ENCODE data around the gene NFKB1.

The NFKB1 gene

GRCh38 chr4:102625232-102625930 lies 124.2 kb downstream of the NFKB1 start:
- no peak for DNase-seq (ENCODE audit: low read depth)

- no peak for DNase-seq (ENCODE audit: low read depth)
Measured at GRCh38 chr4:102627831-102628523, 126.8 kb downstream of the NFKB1 start.

- DNase-seq (ENCODE audit: low read depth) = no peak
Measured at GRCh38 chr4:102629673-102630072, 128.5 kb downstream of the NFKB1 start.

- no peak for DNase-seq (ENCODE audit: low read depth)
Measured at GRCh38 chr4:102631616-102632015, 130.5 kb downstream of the NFKB1 start.

GRCh38 chr4:102632241-102633065 lies 131.3 kb downstream of the NFKB1 start:
- DNase-seq (ENCODE audit: low read depth) = no peak

GRCh38 chr4:102633100-102633499 lies 131.9 kb downstream of the NFKB1 start:
- DNase-seq (ENCODE audit: low read depth) = no peak

GRCh38 chr4:102637391-102637790 lies 136.2 kb downstream of the NFKB1 start:
- no peak for DNase-seq (ENCODE audit: low read depth)

- no peak for DNase-seq (ENCODE audit: low read depth)
Measured at GRCh38 chr4:102638621-102639020, 137.5 kb downstream of the NFKB1 start.

GRCh38 chr4:102639598-102639997 lies 138.4 kb downstream of the NFKB1 start:
- no peak for DNase-seq (ENCODE audit: low read depth)

GRCh38 chr4:102640669-102641068 lies 139.5 kb downstream of the NFKB1 start:
- DNase-seq (ENCODE audit: low read depth) = no peak

GRCh38 chr4:102641793-102642192 lies 140.6 kb downstream of the NFKB1 start:
- DNase-seq (ENCODE audit: low read depth) = no peak

- DNase-seq (ENCODE audit: low read depth) = no peak
Measured at GRCh38 chr4:102642631-102643298, 141.6 kb downstream of the NFKB1 start.

- DNase-seq (ENCODE audit: low read depth) = no peak
Measured at GRCh38 chr4:102647117-102647516, 146.0 kb downstream of the NFKB1 start.

- DNase-seq (ENCODE audit: low read depth) = no peak
Measured at GRCh38 chr4:102657206-102657605, 156.0 kb downstream of the NFKB1 start.

GRCh38 chr4:102663073-102663472 lies 161.9 kb downstream of the NFKB1 start:
- no peak for DNase-seq (ENCODE audit: low read depth)

GRCh38 chr4:102665527-102665926 lies 164.4 kb downstream of the NFKB1 start:
- DNase-seq (ENCODE audit: low read depth) = no peak
